Pancreas (tissue), 10 donors: ENCODE measurements around the gene PUM1. TPM values are rescaled to one million over a fixed set of nuclear protein-coding genes. Genes with fewer than 3 reads are reported as not detected.

Experiments used
- ATAC-seq, 4 donors: fragments of 200-7000 bp; cut with Tn5 transposase; one replicate each; pipeline versions ENCODE4 v1.8.0 to v1.9.1; 2020; ENCODE audit warnings: mild to moderate bottlenecking in 4 of 4, moderate library complexity in 4 of 4
- DNase-seq, 6 donors: peaks; one replicate each; pipeline ENCODE4 v3.0.0-alpha.2; 2020
- FAIRE-seq: peaks from 2 replicates; lab custom pipeline; 2012; peaks lifted over from hg19 to GRCh38; lab: Jason Lieb, UNC
- H3K27ac ChIP-seq, 4 donors: fragments of 200-600 bp; sonication (generic); 1 replicate in 3 of 4; 2 replicates in 1 of 4; pipeline versions ENCODE4 v1.5.0 to v1.8.0; 2020
- H3K27me3 ChIP-seq, 4 donors: fragments of 200-600 bp; one replicate each; pipeline ENCODE4 v1.8.0; 2021
- H3K36me3 ChIP-seq, 3 donors: fragments of 200-600 bp; sonication (generic) in 1 of 3; one replicate each; pipeline versions ENCODE4 v1.5.0 to v1.8.0; 2020 to 2021
- H3K4me1 ChIP-seq, 3 donors: fragments of 200-600 bp; one replicate each; pipeline ENCODE4 v1.8.0; 2021
- H3K4me3 ChIP-seq, 4 donors: fragments of 200-600 bp; sonication (generic) in 2 of 4; one replicate each; pipeline versions ENCODE4 v1.5.0 to v1.8.0; 2020 to 2021
- H3K9me3 ChIP-seq, 4 donors: fragments of 200-600 bp; one replicate each; pipeline ENCODE4 v1.8.0; 2021
- CTCF ChIP-seq, 4 donors: fragments of 200-600 bp; sonication (generic) in 3 of 4; IDR thresholded peaks; one replicate each; pipeline versions ENCODE4 v1.5.0 to v1.8.0; 2021; ENCODE audit warnings: antibody characterized with exemption in 4 of 4
- WGBS, 2 donors: extraction: QIAGEN DNeasy Blood & Tissue Kit; methylation state at CpG; one replicate each; pipeline ENCODE4 v1.1.7; 2013; 5-methylcytosine and 5-hydroxymethylcytosine counted together
- intact Hi-C, 3 donors: fragments of 100-400 bp; cut with DNase I; formaldehyde crosslinking; loops; one replicate each; pipeline versions ENCODE4 v1.11.1 to v1.14.2; 2022
- polyA plus RNA-seq, 2 donors: library from polyadenylated mRNA; stranded (reverse); fragments of 200-250 nt; gene quantifications; one replicate each; pipeline ENCODE4 v1.2.3, GENCODE V29; 2013
- total RNA-seq, 6 donors: library from RNA; stranded (reverse); fragmentation: NEBNext Ultra II Directional in 4 of 6; extraction: Animal tissue kit (Norgen Biotek cat#: 25700) in 4 of 6; gene quantifications; one replicate each; pipeline versions ENCODE4 v1.2.1 to v1.2.4, GENCODE V29; 2021 to 2023
- donor health status: healthy with polysubstance abuse.
- donor health status: DM: no; HTN: no; CAD: no; lungs with moderate emphysema.
- donor health status: DM: no; HTN: no; CAD: no.
- donor health status: control.
- donor health status: control.
- donor health status: Bipolar disorder and iron deficiency.
- donor health status: DM: yes; HTN: yes; CAD: no.
- donor health status: DM: no; HTN: no; CAD: no.
- donor health status: DM: no; HTN: no; CAD: no.
- donor health status: DM: yes; HTN: yes; CAD: no.

The PUM1 gene
- total and polyA plus RNA-seq, 8 donors, result 16.9 to 75.8 (median 43.1) TPM

DNA sequence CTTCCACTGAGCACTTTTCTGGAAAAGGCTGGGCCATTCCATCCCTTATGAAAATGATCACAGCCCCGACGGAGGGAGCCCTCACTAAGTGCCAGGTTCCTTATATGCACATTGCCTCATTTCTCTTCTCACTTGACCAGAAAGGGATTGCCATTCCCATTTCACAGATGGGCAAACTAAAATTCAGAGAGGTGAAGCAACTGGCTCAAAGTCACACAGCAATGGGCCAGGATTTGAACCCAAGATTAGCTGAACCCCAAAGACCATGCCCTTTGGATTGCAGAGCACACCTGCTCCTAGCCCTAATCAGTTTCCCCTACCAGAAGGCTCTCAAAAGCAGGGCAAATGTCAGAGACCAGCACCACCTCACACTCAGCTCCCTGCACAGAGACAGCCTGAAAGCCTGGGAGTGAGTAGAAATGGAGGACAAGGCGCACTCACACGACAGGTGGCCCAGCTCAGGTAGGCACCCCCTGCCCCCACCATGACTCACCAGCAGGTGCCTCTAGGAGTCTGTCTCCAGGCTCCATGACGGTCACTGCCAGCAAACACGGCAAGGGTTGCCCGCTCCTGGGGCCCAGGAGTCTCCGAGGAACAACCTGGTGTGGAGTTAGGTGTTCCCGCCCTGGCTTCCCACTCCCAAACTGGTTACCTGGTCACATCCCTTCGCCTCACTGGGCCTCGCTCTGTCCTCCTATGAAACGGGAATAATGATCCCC is 178.6 kb downstream of the PUM1 start:
- TF ChIP-seq CTCF (IDR thresholded peaks at IDR 0.05), result no peak
- H3K27ac ChIP-seq, result no peak overlapping the region
- no peak for FAIRE-seq

DNA sequence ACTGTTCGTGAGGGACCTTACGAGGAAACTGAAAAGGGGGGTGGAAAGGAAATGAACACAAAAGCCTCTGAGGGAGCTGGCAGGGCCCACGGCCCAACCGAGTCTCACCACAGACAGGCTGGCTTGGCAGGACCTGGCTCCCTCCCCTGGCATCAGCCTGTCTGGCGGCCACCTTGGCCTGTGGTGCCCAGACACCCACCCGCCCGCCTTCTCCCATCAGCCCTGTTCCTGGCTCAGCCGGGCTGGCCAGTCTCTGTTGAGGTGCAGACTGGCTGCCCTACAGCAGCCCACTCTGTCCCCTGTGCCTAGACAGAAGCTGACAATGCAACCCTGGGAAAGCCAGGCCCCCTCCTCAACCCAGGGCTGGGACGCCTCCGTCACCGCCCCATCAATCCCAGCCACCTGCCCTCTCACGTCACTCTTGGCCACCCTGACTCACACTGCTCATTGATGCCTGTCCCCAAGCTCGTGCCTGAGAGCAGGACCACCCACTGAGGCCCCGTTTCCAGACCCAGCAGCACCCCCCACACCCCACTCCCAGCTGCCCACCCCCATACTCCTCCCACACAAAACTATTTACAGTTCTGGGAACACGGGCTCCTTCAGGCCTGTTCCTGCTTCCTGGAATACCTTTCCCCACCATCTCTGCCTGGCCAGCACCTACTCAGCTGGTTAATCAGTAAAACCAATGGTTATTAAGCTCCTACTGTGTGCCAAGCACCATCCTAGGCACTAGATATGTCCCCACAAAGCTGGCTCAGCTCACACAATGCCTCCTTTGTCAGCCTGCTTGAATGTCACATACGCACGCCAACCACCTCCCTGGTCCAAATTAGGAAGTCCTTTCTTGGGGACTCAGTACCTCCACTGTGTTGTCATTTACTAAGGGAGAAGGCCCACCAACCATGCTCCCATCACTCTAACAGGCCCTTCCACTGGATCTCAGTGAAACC is 179.7 kb downstream of the PUM1 start:
- WGBS, 2 donors, result 74 to 78% methylated on average over 16 to 17 of the region's 17 CpGs
- Histone ChIP-seq H3K9me3 (no peaks in the 10 kb centered on the region), H3K27me3 (no peaks in the 10 kb centered on the region), H3K27ac (no peak overlapping the region), H3K36me3 (no peaks in the 10 kb centered on the region), H3K4me3 (no peak overlapping the region), H3K4me1 (no peaks in the 10 kb centered on the region)
- FAIRE-seq, result no peak
- intact Hi-C loops, result loop anchor here in 1 of 3 donors (10.0 kb wide), 1 partner anchor 161 kb away; the partner anchor contains the start of gene MATN1
- no peak for TF ChIP-seq CTCF (IDR thresholded peaks at IDR 0.05)
- DNase-seq, result peak in 1 of 6 donors; percentile 43
- ATAC-seq, result no peak

More for the DNA sequence above, 178.6 kb downstream of the PUM1 start:
- ATAC-seq (no peak), DNase-seq (no peak)
- H3K36me3 ChIP-seq, result no peaks in the 10 kb centered on the region
- intact Hi-C loops, result loop anchor here in 1 of 3 donors (10.0 kb wide), 1 partner anchor 162 kb away; the partner anchor contains the start of gene MATN1
- H3K4me3 ChIP-seq, result no peak overlapping the region
- 90 to 94% methylated on average over 12 of the region's 12 CpGs for WGBS, 2 donors
- no peaks in the 10 kb centered on the region for H3K9me3 ChIP-seq
- H3K4me1 ChIP-seq, result no peaks in the 10 kb centered on the region
- no peaks in the 10 kb centered on the region for H3K27me3 ChIP-seq

- no peaks in the 10 kb centered on the region for H3K9me3 ChIP-seq
- no peak for TF ChIP-seq CTCF (IDR thresholded peaks at IDR 0.05)
- intact Hi-C loops, result loop anchor here in 1 of 3 donors (10.0 kb wide), 1 partner anchor 160 kb away; the partner anchor contains the start of gene MATN1
- no peaks in the 10 kb centered on the region for H3K27me3 ChIP-seq
- WGBS, 2 donors, result 81 to 92% methylated on average over 5 of the region's 5 CpGs
- FAIRE-seq (no peak), ATAC-seq (no peak), DNase-seq (no peak)
- H3K27ac ChIP-seq, result no peak overlapping the region
- no peak overlapping the region for H3K4me3 ChIP-seq
- H3K4me1 ChIP-seq, result no peaks in the 10 kb centered on the region
- no peaks in the 10 kb centered on the region for H3K36me3 ChIP-seq
These were observed 180.8 kb downstream of the PUM1 start for GRCh38 chr1:30884723-30885122.

GRCh38 chr1:30883389-30884172 is 181.9 kb downstream of the PUM1 start:
- H3K4me1 ChIP-seq, result no peaks in the 10 kb centered on the region
- H3K36me3 ChIP-seq, result no peaks in the 10 kb centered on the region
- H3K27ac ChIP-seq, result no peak overlapping the region
- no peak for TF ChIP-seq CTCF (IDR thresholded peaks at IDR 0.05)
- H3K27me3 ChIP-seq, result no peaks in the 10 kb centered on the region
- H3K4me3 ChIP-seq, result no peak overlapping the region
- no peak for FAIRE-seq
- intact Hi-C loops, result loop anchor here in 1 of 3 donors (10.0 kb wide), 1 partner anchor 159 kb away; the partner anchor contains the start of gene MATN1
- WGBS, 2 donors, result 80 to 87% methylated on average over 18 of the region's 18 CpGs
- peak in 1 of 6 donors; percentile 22 for DNase-seq
- ATAC-seq, result no peak
- H3K9me3 ChIP-seq, result no peaks in the 10 kb centered on the region
